GM21447 (cell line): ENCODE results near the gene BCL7B.
"Not testable (repeated sequence)": the region's sequence is repeated elsewhere in the genome, so short reads cannot be mapped to it uniquely, and the experiment has no call there.

ENCODE experiments used
- ATAC-seq: cut with Tn5 transposase; IDR thresholded peaks from one replicate; pipeline ENCODE4 v1.9.1; 2021; ENCODE audit not compliant: unreplicated experiment

Gene BCL7B

DNA sequence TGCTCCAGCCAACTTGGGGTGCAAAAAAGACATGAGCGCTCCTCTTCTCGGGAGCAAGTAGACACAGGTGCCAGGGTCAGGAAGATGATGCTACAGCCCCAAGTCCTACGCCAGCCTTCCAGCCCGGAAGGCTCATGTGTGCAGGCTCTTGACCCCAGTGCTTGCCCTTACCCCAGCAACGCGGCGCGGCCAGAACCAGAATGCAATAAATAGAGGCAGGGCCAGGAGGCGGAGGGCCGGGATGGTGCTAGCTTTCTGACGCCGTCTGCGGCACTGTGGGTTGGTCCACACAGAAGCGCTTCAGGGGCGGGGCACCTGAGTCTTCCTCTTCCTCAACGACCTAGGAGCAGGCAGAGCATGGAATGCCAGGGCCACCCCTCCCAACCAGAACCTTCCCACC is 20.4 kb downstream of the BCL7B start:
- no peak for ATAC-seq

DNA sequence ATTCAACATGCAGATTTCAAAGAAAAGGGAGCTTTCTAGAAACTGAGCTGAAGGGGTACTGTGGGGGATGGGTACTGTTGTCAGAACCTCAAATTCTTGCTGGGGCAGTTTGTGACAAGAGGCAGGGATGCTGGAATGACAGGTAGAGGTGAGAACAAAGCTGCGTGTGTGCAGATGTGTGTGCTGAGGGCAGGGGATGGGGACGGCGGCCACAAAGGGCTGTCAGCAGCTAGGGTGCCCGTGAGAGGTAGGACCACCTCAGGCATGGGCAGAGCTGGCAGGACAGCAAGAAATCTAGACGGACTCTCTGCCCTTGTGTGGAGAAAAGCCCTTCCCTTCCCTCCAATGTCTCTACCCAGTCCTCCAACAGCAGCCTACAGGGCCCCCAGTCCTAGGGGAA is 21.0 kb downstream of the BCL7B start:
- no peak for ATAC-seq

DNA sequence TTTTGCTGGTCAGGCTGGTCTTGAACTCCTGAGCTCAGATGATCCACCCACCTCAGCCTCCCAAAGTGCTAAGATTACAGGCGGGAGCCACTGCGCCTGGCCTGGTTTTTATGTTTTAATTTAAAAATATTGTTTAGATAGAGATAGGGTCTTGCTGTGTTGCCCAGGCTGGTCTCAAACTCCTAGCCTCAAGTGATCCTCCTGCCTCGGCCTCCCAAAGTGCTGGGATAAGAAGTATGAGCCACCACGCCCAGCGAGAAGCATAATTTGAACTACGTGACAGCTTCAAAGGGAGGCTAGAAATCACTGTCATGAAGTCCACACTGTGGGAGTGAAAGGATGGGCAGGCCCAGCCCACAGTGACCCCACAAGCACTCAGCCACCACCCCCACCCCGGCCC is 21.6 kb downstream of the BCL7B start:
- not testable (repeated sequence) for ATAC-seq

DNA sequence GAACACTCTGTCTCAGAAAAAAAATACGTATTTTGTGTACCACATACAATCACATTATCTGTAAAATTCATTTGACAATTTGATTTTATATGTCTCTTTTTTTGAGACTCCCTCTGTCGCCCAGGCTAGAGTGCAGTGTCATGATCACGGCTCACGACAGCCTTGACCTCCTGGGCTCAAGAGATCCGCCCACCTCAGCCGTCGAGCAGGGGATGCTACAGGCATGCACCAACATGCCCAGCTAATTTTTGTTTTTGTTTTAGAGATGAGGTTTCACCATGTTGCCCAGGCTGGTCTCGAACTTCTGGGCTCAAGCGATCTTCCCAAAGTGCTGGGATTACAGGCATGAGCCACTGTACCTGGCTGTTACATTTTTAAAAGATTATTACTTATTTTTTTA is 23.7 kb downstream of the BCL7B start:
- ATAC-seq = no peak

DNA sequence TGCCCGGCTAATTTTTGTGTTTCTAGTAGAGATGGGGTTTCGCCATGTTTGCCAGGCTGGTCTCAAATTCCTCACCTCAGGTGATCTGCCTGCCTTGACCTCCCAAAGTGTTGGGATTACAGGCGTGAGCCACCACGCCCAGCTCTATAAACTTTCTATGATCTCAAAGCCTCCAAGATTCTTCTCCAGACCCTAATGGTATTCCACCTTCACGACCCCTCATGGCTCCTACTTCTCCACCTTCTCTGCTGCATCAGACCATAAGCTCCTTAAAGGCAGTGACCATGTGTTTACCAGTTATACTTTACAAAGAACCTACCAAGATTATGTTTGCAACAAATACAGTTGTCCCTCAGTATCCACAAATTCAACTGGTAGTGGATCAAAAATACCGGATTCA is 25.3 kb downstream of the BCL7B start:
- ATAC-seq = no peak

DNA sequence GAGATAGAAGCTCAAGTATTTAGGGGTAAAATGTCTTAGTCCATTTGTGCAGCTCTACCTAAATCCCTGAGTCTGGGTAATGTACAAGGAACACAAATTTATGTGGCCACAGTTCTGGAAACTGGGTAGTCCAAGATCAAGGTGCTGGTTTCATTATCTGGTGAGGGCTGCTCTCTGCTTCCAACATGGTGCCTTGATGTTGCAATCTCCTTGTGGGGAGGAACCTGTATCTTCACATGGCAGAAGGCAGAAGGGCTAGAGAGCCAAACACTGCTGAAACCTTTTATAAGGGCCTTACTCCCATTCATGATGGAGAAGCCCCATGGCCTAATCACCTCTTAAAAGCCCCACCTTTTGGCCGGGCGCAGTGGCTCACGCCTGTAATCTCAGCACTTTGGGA is 26.7 kb downstream of the BCL7B start:
- no peak for ATAC-seq

DNA sequence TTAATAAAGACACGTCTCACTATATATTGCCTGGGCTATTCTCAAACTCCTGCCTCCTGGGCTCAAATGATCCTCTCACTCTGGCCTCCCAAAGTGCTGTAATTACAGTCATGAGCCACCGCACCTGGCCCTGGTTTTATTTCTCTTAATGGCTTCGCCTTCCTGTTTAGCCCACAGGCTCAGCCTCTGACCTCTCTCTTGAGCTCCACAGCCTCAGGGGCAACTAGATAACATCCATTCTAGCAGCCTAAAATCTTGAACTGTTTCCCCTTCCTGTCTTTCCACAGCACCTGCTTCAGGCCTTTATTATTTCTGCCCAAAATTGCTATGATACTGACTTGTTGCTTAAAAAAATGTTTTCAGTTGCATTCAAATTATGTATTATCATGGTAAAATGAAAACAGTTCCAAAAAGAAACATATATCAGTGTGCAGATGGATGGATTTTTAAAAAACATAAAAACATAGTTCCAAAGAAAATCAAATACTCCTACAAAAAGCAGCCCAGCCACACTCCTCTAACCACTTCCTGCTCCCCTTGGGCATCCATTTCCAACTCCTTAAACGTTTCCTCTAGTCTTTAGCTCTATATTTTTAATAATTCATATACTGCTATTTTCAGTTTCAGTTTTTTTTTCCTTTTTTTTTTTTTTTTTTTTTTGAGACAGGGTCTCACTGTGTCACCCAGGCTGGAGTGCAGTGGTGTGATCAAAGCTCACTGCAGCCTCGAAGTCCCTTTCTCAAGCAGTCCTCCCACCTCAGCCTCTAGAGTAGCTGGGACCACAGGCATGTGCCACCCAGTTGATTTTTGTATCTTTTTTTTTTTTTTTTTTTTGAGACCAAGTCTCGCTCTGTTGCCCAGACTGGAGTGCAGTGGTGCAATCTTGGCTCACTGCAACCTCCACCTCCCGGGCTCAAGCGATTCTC is 30.3 kb downstream of the BCL7B start:
- no peak for ATAC-seq

DNA sequence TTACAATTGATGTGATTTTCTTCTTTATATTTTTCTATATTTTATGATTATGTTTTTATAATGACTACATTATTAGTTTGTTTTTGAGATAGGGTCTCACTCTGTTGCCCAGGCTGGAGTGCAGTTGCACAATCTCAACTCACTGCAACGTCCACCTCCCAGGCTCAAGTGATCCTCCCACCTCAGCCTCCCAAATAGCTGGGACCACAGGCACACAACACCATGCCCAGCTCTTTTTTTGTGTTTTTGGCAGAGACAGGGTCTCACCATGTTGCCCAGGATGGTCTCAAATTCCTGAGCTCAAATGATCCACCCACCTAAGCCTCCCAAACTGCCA is 31.4 kb downstream of the BCL7B start:
- not testable (repeated sequence) for ATAC-seq

DNA sequence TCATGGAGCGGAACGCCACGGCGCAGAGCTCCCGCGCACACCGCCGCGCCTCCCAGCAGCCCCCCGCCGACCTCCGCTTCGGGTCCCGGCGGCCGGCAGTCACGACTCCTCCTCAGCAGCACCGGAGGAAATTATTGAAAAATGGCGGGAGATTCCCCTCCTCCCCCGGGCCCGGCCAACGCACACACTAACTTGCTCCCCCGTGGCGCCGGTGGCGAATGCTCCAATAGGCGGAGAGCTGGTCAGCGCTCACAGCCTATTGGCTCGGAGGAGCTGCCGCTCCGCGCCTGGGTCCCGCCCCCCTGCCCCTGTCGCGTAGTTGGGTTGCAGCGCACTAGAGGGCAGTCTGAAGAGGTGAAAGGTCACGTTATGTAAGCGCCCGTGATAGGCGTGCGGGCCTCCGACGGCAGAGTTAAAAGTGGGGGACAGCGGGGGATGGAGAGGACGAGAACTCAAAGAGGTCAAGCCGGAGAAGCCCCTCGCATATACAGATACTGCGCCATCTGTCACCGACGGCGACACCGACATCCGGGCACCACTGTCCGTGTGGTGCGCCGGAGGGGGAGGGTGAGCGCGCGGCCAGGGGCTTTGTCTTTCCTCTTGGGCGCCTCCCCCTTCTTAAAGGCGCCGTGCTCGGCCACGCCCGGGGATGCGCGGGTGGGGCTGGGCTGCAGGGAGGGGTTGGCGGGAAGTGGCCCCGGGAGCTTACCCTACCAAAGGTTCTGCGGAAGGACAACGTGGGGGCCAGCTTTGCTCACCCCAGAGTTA is 35.2 kb downstream of the BCL7B start, which contains the start of gene BAZ1B:
BAZ1B (minus strand) TSS at position 189 of the 768 bp plus-strand sequence. CDS start 360 bp downstream, outside the sequence.
- ATAC-seq = peak; percentile 78

DNA sequence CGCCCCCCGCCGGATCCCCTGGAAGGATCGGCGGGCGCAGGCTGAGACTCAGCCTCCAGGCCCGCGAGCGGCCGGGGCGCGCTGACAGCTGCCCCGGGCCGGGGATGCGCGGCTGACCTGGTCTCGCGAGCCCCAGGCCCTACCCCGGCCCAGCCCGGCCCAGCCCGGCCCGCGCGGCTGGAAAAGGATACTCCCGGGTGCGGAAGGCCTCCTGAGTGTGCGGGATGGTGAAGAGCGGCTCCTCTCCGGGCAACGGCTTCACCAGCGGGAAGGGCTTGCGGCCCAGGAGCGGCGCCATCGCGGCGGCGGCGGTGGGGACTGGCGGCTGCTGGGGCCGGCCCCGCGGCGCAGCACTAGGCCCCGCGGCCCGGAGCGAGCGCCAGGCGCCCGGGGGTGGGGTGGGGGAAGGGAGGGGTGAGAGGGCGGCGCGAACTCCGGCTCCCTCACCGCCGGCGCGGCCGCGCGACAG is 35.8 kb downstream of the BCL7B start:
- peak; percentile 34 for ATAC-seq

DNA sequence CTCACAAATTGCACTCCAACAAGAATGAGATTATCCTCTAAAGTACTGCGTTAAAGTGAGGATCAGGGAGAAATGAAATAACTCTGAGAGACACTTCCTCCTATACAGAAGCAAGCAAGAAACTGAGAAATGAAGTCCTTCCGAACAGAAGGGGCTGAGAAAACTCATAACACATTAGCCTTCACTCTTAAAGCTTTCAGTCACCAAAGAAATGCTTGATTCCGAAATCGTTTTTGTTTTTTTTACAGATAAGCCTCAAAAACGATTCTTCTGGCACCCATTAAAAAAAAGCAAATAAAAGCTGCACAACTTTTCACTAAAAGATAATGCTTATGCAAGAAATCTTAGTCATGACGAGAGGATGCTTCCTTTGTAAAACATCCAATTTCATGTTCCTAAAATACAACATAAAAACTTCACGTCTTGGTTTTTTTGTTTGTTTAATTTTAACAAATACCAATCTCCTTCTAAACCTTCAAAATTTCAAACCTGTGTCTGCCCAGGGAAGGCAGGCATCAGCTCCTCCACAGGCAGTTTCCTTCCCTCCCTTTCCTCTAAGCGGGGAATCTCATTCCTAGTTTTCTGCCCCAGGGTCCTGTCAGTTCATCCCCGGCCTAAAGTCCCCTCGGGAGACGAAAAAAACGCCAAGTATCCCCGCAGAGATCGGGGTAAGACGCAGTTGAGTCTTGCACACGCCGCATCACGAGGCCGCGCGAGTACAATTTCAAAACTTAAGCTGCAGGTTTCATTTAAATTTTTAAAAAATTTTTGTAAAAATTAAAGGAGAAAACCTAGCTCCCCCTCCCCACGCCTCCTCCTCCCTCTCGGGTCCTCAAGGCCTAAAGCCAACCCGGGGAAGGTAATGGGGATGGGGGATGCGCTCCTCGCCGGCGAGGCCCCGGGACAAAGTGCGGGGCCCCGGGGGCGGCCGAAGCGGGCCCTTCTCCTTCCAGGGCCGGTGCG is 36.5 kb downstream of the BCL7B start:
- no peak for ATAC-seq

DNA sequence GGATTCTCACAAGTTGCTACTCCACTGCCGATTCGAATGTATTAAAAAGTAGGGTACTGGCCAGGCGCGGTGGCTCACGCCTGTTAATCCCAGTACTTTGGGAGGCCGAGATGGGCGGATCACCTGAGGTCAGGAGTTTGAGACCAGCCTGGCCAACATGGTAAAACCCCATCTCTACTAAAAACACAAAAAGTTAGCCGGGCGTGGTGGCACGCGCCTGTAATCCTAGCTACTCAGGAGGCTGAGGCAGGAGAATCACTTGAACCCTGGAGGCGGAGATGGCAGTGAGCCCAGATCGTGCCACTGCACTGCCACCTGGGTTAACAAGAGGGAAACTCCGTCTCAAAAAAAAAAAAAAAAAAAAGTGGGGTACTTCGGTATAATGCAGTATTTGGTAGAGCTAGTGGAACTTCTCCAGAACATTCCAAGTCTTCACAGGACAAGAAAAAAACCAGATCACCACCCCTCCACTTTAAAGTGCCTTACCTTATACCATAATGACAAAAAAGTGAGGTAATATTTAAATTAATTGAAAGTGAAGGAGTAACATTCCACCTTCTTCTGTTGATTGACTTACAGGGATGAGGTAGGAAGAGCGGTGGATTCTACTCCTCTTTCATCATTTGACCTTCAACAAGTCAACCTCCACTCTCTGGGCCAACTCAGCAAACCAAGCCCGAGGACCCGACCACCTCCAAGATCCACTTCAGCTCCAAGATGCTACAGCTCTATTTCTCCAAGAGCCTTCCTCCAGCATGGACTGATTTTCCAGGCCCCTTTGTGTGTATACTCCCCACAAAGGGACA is 37.4 kb downstream of the BCL7B start:
- no peak for ATAC-seq

DNA sequence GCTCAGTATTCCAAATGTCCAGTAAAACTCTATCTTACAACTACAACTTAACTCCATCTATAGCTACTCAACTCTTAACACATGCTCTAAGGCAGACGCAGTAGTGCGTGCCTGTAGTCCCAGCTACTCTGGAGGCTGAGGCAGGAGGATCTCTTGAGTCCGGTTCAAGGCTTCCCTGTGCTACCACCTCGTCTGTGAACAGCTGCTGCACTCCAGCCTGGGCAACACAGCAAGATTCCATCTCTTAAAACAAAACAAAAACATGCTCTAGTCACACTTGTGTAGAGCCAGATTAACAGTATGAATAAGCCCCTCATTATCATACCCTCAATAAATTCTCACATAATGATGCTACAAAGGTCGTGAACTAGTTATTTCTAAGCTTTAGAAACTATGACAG is 39.0 kb downstream of the BCL7B start:
- ATAC-seq = no peak

DNA sequence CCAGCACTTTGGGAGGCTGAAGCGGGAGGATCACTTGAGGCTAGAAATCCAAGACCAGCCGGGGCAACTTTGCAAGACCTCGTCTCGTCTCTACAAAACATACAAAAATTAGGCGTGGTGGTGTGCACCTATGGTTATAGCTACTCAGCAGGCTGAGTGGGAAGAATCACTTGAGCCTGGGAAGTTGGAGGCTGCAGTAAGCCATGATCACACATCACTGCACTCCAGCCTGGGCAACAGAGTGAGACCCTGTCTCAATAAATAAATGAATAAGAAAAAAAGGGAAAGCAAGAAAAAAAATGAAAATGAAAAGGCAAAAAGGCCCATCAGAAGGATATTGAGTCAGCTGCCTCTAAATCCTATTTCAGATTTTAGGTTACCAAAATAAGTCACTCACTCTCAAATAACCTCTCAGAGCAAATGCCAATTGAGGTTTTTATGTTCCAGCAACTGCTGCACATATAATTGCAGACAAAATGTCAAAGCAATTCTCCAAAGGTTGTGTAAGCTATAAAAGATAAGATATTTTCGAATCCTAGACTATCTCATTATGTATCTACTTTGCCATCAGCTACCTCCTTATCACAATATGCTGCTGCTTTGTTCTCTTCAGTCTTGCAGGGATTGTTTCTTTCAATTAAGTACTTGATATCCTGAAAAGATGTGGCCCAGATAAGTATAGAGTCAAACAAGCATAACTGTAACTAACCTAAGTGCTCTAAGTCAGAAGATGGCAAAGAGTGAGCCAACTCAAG is 40.1 kb downstream of the BCL7B start:
- ATAC-seq = no peak

DNA sequence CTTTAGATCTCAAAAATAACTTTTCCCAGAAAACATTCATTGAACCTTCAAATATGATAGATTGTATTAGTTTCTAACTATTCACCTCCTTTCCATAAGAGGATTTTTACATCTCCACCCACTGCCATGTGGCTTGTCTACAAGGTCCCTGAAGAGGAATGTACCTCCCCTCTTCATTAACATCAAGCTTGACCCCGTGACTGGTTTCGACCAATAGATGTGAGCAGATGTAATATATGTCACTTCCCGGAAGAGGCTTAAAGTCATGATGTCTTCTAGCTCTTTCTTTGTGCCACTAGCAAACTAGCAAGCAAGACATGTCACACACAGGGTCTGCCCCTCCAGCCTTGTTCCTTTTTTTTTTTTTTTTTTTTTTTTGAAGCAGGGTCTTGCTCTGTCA is 42.3 kb downstream of the BCL7B start:
- ATAC-seq = no peak

DNA sequence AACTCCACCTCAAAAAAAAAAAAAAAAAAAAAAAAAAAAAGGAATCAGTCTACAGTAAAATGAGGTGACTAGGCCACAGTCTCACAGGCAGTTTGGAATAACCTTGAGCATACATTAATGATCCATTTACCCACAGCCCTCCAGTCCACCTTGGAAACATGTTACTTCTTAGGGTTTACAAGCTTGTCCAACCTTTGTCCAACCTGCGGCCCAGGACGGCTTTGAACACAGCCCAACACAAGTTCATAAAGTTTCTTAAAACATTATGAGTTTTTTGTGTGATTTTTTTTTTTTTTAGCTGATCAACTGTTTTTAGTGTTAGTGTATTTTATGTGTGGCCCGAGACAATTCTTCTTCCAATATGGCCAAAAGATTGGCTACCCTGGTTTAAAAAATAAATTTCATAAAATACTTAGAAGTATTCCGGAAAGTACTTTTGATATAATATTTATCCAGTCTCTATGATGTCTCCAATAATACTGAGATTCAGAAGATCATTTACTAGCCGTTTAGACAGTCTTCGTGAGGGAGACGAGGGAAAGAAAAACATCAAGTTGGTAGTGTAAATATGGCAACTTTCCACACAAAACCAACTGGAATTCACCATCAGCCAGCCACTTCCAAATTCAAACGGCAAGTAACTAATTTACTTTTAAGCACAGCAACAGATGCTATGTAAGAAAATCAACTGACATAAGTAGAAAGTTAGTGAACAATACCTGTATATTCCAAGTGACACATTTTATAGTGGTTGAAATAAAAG is 45.3 kb downstream of the BCL7B start:
- ATAC-seq = no peak

DNA sequence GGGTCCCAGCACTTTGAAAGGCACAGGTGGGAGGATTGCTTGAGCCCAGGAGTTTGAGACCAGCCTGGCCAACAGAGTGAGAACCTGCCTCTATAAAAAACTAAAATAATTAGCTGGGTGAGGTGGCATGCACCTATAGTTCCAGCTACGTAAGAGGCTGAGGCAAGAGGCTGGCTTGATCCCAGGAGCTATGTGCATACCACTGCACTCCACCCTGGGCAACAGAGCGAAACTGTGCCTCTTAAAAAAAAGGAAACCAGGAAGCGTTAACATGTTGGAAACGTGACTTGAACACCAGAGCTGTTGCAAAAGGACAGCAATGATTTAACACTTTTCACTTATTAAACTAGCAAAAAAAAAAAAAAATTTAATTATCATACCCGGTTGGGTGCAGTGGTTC is 48.0 kb downstream of the BCL7B start:
- no peak for ATAC-seq

DNA sequence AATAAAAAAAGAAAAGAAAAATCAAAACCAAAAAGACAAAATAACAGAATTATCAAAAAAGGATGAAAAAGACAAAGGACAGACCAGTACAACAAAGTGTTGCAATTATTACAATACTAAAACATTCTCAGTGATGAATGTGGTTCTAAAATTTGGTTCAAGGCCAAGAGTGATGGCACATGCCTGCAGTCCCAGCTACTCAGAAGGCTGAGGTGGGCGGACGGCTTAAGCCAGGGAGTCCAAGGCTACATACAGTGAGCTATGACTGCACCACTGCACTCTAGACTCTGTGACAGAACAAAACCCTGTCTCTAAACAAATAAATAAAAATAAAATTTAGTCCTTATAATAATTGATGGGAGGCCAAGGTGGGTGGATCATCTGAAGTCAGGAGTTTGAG is 49.9 kb downstream of the BCL7B start:
- ATAC-seq = no peak

DNA sequence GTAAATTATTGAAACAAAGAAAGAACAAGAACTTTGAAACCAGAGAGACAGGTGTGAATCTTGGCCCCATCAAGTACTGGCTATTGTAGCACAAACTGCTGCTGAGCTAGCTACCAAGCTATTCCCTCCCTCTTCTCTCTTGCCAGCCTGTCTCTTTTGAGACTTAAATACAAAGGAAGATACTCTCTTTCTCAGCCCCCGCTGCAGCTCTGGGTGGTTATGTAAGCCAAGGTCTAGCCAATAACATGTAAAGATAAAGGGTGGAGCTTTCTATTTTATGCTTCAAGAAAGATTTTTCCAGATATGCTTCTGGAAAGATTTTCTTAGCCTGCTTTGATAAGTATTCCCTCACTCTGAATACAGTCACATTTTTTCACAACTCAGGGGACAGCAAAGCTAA is 52.6 kb downstream of the BCL7B start:
- ATAC-seq = no peak
